HL-60 (cell line): ENCODE results near the gene YARS1.

Experiments used
- DNase-seq, 2 experiments: peaks; one replicate each; pipeline ENCODE4 v3.0.0-alpha.2; 2010 to 2020; ENCODE audit warnings: low read depth in 1 of 2, low spot score in 1 of 2
- H3K27ac ChIP-seq: fragments of 250-450 bp; sonication (Bioruptor Pico); replicated peaks from 2 replicates; pipeline ENCODE4 v1.5.1; 2020; ENCODE audit warnings: mild to moderate bottlenecking, moderate library complexity
- H3K27me3 ChIP-seq: fragments of 250-450 bp; sonication (Bioruptor Pico); 2 replicates; pipeline ENCODE4 v1.5.1; 2021; ENCODE audit warnings: mild to moderate bottlenecking, moderate library complexity; ENCODE audit not compliant: insufficient read depth, poor library complexity, severe bottlenecking
- H3K4me3 ChIP-seq: replicated peaks from 2 replicates; pipeline ENCODE4 v1.5.1; 2011; ENCODE audit warnings: mild to moderate bottlenecking, control low read depth, low read length; ENCODE audit not compliant: insufficient read depth
- CTCF ChIP-seq: IDR thresholded peaks from one replicate; pipeline ENCODE4 v1.5.1; 2011; ENCODE audit warnings: low read length, control low read depth, inconsistent platforms; ENCODE audit not compliant: insufficient read depth
- GABPA ChIP-seq: IDR thresholded peaks from 2 replicates; pipeline ENCODE4 v1.6.1; 2012; ENCODE audit warnings: low read depth
- POLR2AphosphoS5 ChIP-seq: IDR thresholded peaks from 2 replicates; pipeline ENCODE4 v1.6.1; 2012; ENCODE audit warnings: low read depth
- REST ChIP-seq: IDR thresholded peaks from 2 replicates; pipeline ENCODE4 v1.6.1; 2012; ENCODE audit warnings: low read depth; ENCODE audit not compliant: insufficient replicate concordance
- SPI1 ChIP-seq: IDR thresholded peaks from 2 replicates; pipeline ENCODE4 v1.6.1; 2012; ENCODE audit warnings: low read depth, mild to moderate bottlenecking, borderline replicate concordance

YARS1 gene

GRCh38 chr1:32742199-32742947 lies 74.8 kb downstream of the YARS1 start:
- peak overlapping the region; percentile 47 for H3K4me3 ChIP-seq
- DNase-seq = no peak
- H3K27ac ChIP-seq = no peak overlapping the region
- peaks cover 24% of the 10 kb centered on the region for H3K27me3 ChIP-seq
- TF ChIP-seq POLR2AphosphoS5 (no peak), GABPA (no peak), REST (no peak), SPI1 (no peak), CTCF (no peak)

- Histone ChIP-seq H3K4me3 (peak overlapping the region; percentile 47), H3K27me3 (peaks cover 25% of the 10 kb centered on the region), H3K27ac (no peak overlapping the region)
- no peak for DNase-seq
- TF ChIP-seq GABPA = no peak
- TF ChIP-seq CTCF = no peak
- TF ChIP-seq SPI1 = no peak
- TF ChIP-seq POLR2AphosphoS5 = no peak
- no peak for TF ChIP-seq REST
Measured at GRCh38 chr1:32741413-32742198, 75.6 kb downstream of the YARS1 start.

- Histone ChIP-seq H3K4me3 (peak overlapping the region; percentile 47), H3K27ac (no peak overlapping the region), H3K27me3 (peaks cover 25% of the 10 kb centered on the region)
- TF ChIP-seq REST (no peak), POLR2AphosphoS5 (no peak), GABPA (no peak), SPI1 (no peak), CTCF (no peak)
- no peak for DNase-seq
Measured at GRCh38 chr1:32741059-32741412, 76.1 kb downstream of the YARS1 start.
